ENCODE results near the gene SLC1A2.

The SLC1A2 gene

GRCh38 chr11:35393098-35393497 is 26.3 kb downstream of the SLC1A2 start:
- H3K4me3 ChIP-seq (ENCODE audit: low read depth in 1 of 2, low read length in 2 of 2) = no peak overlapping the region
- H3K27me3 ChIP-seq (ENCODE audit: control insufficient read depth in 1 of 2, insufficient read depth in 2 of 2, low read length in 2 of 2) = no peaks in the 10 kb centered on the region
- H3K27ac ChIP-seq (ENCODE audit: low read depth, low read length) = no peak overlapping the region
- H3K9ac ChIP-seq (ENCODE audit: low read depth in 1 of 2, low read length in 2 of 2) = no peak overlapping the region
- H3K4me1 ChIP-seq (ENCODE audit: control insufficient read depth in 1 of 2, insufficient read depth in 2 of 2, low read length in 2 of 2) = peaks cover 13 to 20% of the 10 kb centered on the region in 2 donors
- no peaks in the 10 kb centered on the region for H3K36me3 ChIP-seq (ENCODE audit: control insufficient read depth in 1 of 2, insufficient read depth in 2 of 2, low read length in 2 of 2)
- H3K9me3 ChIP-seq (ENCODE audit: control insufficient read depth in 1 of 2, low read length in 2 of 2) = no peaks in the 10 kb centered on the region

- Histone ChIP-seq H3K9me3 (ENCODE audit: control insufficient read depth in 1 of 2, low read length in 2 of 2) (no peaks in the 10 kb centered on the region), H3K4me3 (ENCODE audit: low read depth in 1 of 2, low read length in 2 of 2) (peak overlapping the region; percentile 36 to 40), H3K27me3 (ENCODE audit: control insufficient read depth in 1 of 2, insufficient read depth in 2 of 2, low read length in 2 of 2) (no peaks in the 10 kb centered on the region), H3K36me3 (ENCODE audit: control insufficient read depth in 1 of 2, insufficient read depth in 2 of 2, low read length in 2 of 2) (no peaks in the 10 kb centered on the region), H3K4me1 (ENCODE audit: control insufficient read depth in 1 of 2, insufficient read depth in 2 of 2, low read length in 2 of 2) (peaks cover 13 to 20% of the 10 kb centered on the region in 2 donors), H3K27ac (ENCODE audit: low read depth, low read length) (no peak overlapping the region), H3K9ac (ENCODE audit: low read depth in 1 of 2, low read length in 2 of 2) (peak overlapping the region in 1 of 2 donors; percentile 27)
These were observed 27.3 kb downstream of the SLC1A2 start for GRCh38 chr11:35391922-35392688.

GRCh38 chr11:35390737-35391682 is 28.3 kb downstream of the SLC1A2 start:
- H3K4me3 ChIP-seq (ENCODE audit: low read depth in 1 of 2, low read length in 2 of 2) = peak overlapping the region in 1 of 2 donors; percentile 40
- no peaks in the 10 kb centered on the region for H3K36me3 ChIP-seq (ENCODE audit: control insufficient read depth in 1 of 2, insufficient read depth in 2 of 2, low read length in 2 of 2)
- peaks cover 13 to 20% of the 10 kb centered on the region in 2 donors for H3K4me1 ChIP-seq (ENCODE audit: control insufficient read depth in 1 of 2, insufficient read depth in 2 of 2, low read length in 2 of 2)
- H3K9me3 ChIP-seq (ENCODE audit: control insufficient read depth in 1 of 2, low read length in 2 of 2) = no peaks in the 10 kb centered on the region
- no peak overlapping the region for H3K9ac ChIP-seq (ENCODE audit: low read depth in 1 of 2, low read length in 2 of 2)
- H3K27ac ChIP-seq (ENCODE audit: low read depth, low read length) = no peak overlapping the region
- H3K27me3 ChIP-seq (ENCODE audit: control insufficient read depth in 1 of 2, insufficient read depth in 2 of 2, low read length in 2 of 2) = no peaks in the 10 kb centered on the region

- Histone ChIP-seq H3K27ac (ENCODE audit: low read depth, low read length) (no peak overlapping the region), H3K4me3 (ENCODE audit: low read depth in 1 of 2, low read length in 2 of 2) (no peak overlapping the region), H3K36me3 (ENCODE audit: control insufficient read depth in 1 of 2, insufficient read depth in 2 of 2, low read length in 2 of 2) (no peaks in the 10 kb centered on the region), H3K4me1 (ENCODE audit: control insufficient read depth in 1 of 2, insufficient read depth in 2 of 2, low read length in 2 of 2) (peaks cover 13 to 20% of the 10 kb centered on the region in 2 donors), H3K27me3 (ENCODE audit: control insufficient read depth in 1 of 2, insufficient read depth in 2 of 2, low read length in 2 of 2) (no peaks in the 10 kb centered on the region), H3K9me3 (ENCODE audit: control insufficient read depth in 1 of 2, low read length in 2 of 2) (no peaks in the 10 kb centered on the region), H3K9ac (ENCODE audit: low read depth in 1 of 2, low read length in 2 of 2) (no peak overlapping the region)
These were observed 29.4 kb downstream of the SLC1A2 start for GRCh38 chr11:35389897-35390465.

GRCh38 chr11:35389112-35389511 is 30.2 kb downstream of the SLC1A2 start:
- Histone ChIP-seq H3K9ac (ENCODE audit: low read depth in 1 of 2, low read length in 2 of 2) (no peak overlapping the region), H3K4me1 (ENCODE audit: control insufficient read depth in 1 of 2, insufficient read depth in 2 of 2, low read length in 2 of 2) (peaks cover 13 to 20% of the 10 kb centered on the region in 2 donors), H3K4me3 (ENCODE audit: low read depth in 1 of 2, low read length in 2 of 2) (no peak overlapping the region), H3K36me3 (ENCODE audit: control insufficient read depth in 1 of 2, insufficient read depth in 2 of 2, low read length in 2 of 2) (no peaks in the 10 kb centered on the region), H3K27ac (ENCODE audit: low read depth, low read length) (no peak overlapping the region), H3K9me3 (ENCODE audit: control insufficient read depth in 1 of 2, low read length in 2 of 2) (no peaks in the 10 kb centered on the region), H3K27me3 (ENCODE audit: control insufficient read depth in 1 of 2, insufficient read depth in 2 of 2, low read length in 2 of 2) (no peaks in the 10 kb centered on the region)

- Histone ChIP-seq H3K9ac (ENCODE audit: low read depth in 1 of 2, low read length in 2 of 2) (no peak overlapping the region), H3K9me3 (ENCODE audit: control insufficient read depth in 1 of 2, low read length in 2 of 2) (no peaks in the 10 kb centered on the region), H3K36me3 (ENCODE audit: control insufficient read depth in 1 of 2, insufficient read depth in 2 of 2, low read length in 2 of 2) (no peaks in the 10 kb centered on the region), H3K4me1 (ENCODE audit: control insufficient read depth in 1 of 2, insufficient read depth in 2 of 2, low read length in 2 of 2) (peaks cover 13 to 20% of the 10 kb centered on the region in 2 donors), H3K27ac (ENCODE audit: low read depth, low read length) (no peak overlapping the region), H3K4me3 (ENCODE audit: low read depth in 1 of 2, low read length in 2 of 2) (no peak overlapping the region), H3K27me3 (ENCODE audit: control insufficient read depth in 1 of 2, insufficient read depth in 2 of 2, low read length in 2 of 2) (no peaks in the 10 kb centered on the region)
These were observed 31.3 kb downstream of the SLC1A2 start for GRCh38 chr11:35388061-35388460.

- Histone ChIP-seq H3K27ac (ENCODE audit: low read depth, low read length) (no peak overlapping the region), H3K4me1 (ENCODE audit: control insufficient read depth in 1 of 2, insufficient read depth in 2 of 2, low read length in 2 of 2) (peaks cover 13 to 20% of the 10 kb centered on the region in 2 donors)
These were observed 32.0 kb downstream of the SLC1A2 start for GRCh38 chr11:35387111-35387982.

GRCh38 chr11:35383953-35384352 is 35.4 kb downstream of the SLC1A2 start:
- H3K9me3 ChIP-seq (ENCODE audit: control insufficient read depth in 1 of 2, low read length in 2 of 2) = no peaks in the 10 kb centered on the region
- no peaks in the 10 kb centered on the region for H3K27me3 ChIP-seq (ENCODE audit: control insufficient read depth in 1 of 2, insufficient read depth in 2 of 2, low read length in 2 of 2)
- H3K9ac ChIP-seq (ENCODE audit: low read depth in 1 of 2, low read length in 2 of 2) = no peak overlapping the region
- no peak overlapping the region for H3K27ac ChIP-seq (ENCODE audit: low read depth, low read length)
- H3K36me3 ChIP-seq (ENCODE audit: control insufficient read depth in 1 of 2, insufficient read depth in 2 of 2, low read length in 2 of 2) = no peaks in the 10 kb centered on the region
- no peak overlapping the region for H3K4me3 ChIP-seq (ENCODE audit: low read depth in 1 of 2, low read length in 2 of 2)
- H3K4me1 ChIP-seq (ENCODE audit: control insufficient read depth in 1 of 2, insufficient read depth in 2 of 2, low read length in 2 of 2) = no peaks in the 10 kb centered on the region

More at GRCh38 chr11:35387111-35387982, 32.0 kb downstream of the SLC1A2 start:
- H3K36me3 ChIP-seq (ENCODE audit: control insufficient read depth in 1 of 2, insufficient read depth in 2 of 2, low read length in 2 of 2) = no peaks in the 10 kb centered on the region
- H3K4me3 ChIP-seq (ENCODE audit: low read depth in 1 of 2, low read length in 2 of 2) = no peak overlapping the region
- no peaks in the 10 kb centered on the region for H3K9me3 ChIP-seq (ENCODE audit: control insufficient read depth in 1 of 2, low read length in 2 of 2)
- H3K9ac ChIP-seq (ENCODE audit: low read depth in 1 of 2, low read length in 2 of 2) = no peak overlapping the region
- no peaks in the 10 kb centered on the region for H3K27me3 ChIP-seq (ENCODE audit: control insufficient read depth in 1 of 2, insufficient read depth in 2 of 2, low read length in 2 of 2)

- Histone ChIP-seq H3K27me3 (ENCODE audit: control insufficient read depth in 1 of 2, insufficient read depth in 2 of 2, low read length in 2 of 2) (no peaks in the 10 kb centered on the region), H3K9me3 (ENCODE audit: control insufficient read depth in 1 of 2, low read length in 2 of 2) (no peaks in the 10 kb centered on the region), H3K4me3 (ENCODE audit: low read depth in 1 of 2, low read length in 2 of 2) (no peak overlapping the region), H3K36me3 (ENCODE audit: control insufficient read depth in 1 of 2, insufficient read depth in 2 of 2, low read length in 2 of 2) (no peaks in the 10 kb centered on the region), H3K9ac (ENCODE audit: low read depth in 1 of 2, low read length in 2 of 2) (no peak overlapping the region), H3K4me1 (ENCODE audit: control insufficient read depth in 1 of 2, insufficient read depth in 2 of 2, low read length in 2 of 2) (no peaks in the 10 kb centered on the region), H3K27ac (ENCODE audit: low read depth, low read length) (no peak overlapping the region)
These were observed 37.5 kb downstream of the SLC1A2 start for GRCh38 chr11:35381709-35382322.
